NCI-H1436 (cell line): Measurements from ENCODE around the gene JAM3.
A peak's percentile ranks its signal among the peaks of the same experiment; 100 is the strongest.

ENCODE experiments used
- DNase-seq: peaks from one replicate; lab custom pipeline; 2025; lab: John Stamatoyannopoulos, UW

The JAM3 gene

GRCh38 chr11:134039726-134040385 lies 29.0 kb upstream of the JAM3 start:
- DNase-seq = no peak

DNA sequence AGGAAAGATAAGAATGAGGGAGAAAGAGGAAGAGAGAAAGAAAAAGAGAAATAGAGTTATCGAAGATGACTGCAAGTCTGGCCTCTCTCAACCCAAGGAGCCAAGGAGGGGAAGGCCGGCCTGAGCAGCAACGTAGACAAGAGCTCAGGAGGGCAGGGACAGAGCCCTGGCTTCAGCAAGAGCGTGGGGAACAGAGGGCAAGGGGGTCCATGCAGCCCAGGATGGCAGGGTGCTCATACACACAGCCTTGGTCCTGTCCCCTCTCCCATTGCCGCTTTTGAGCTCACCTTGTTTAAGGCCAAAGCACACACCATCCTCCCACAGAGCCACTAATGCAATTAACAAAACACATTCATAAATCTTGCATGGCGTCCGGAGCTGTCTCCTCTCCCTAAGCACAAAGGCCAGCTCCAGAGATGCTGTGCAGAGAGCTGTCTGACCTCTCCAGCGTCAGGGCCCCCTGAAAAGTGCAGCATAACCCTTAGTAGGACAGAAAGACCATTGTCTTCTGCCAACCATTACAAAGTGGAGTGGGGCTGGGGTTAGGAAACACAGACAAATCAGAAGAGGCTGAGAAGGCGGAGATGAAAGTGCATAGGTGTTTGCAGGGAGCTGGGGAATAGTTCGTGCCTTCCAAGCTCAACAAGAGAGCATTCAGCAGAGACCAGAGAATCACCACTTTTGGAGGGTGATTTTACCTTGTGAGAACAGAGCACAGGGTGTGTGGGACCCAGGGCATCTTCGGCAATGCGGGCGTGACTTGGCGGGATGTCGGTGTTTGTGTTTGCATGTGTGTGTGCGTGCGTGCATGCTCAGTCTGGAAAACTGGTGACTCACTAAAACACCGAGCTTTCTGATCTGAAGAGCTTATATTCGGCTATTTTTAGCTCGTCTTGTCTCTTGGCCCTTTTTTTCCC lies 28.2 kb upstream of the JAM3 start:
- DNase-seq = no peak

- no peak for DNase-seq
Observed at GRCh38 chr11:134041349-134041748, 27.5 kb upstream of the JAM3 start.

DNA sequence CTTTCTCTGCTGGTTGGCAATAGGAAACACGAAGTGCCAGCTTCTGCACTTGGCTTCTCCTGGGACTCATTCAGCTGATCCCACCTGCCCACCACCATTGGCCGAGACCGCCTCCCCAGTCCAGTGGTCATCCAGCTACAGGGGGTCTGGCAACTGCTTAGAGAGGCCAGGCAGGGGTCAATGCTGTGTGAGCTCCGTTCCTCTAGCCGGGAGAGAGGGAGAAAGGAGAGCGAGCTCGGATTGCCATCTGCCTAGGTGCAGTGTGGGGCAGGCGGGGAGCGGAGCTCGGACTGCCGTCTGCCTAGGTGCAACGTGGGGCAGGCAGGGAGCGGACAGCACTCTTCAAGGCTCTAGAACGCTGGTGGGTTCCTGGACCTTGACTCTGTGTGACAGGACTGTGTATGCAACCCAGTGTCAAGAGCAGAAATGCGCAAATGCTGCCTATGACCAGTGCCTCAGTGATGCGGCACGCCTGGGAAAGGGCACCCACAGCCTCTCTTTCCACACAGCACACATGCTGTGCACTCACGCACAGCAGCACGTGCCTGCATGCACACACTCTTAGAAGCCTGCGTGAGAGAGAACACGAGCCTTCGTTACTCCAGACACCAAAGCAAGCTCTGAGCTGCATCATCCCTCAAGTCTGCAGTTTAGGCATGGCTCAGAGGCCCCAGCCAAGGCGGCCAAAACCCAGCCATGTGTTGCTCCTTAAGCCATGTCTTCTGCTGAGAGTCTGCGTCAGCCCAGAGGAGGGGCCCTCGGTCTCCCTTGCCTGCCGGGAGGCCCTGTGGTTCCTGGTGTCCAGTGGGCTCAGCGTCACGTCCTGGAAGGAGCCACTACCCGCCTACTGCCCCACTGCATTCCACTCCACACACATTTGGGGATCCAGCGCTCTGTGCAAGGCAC lies 26.8 kb upstream of the JAM3 start:
- DNase-seq = no peak

DNA sequence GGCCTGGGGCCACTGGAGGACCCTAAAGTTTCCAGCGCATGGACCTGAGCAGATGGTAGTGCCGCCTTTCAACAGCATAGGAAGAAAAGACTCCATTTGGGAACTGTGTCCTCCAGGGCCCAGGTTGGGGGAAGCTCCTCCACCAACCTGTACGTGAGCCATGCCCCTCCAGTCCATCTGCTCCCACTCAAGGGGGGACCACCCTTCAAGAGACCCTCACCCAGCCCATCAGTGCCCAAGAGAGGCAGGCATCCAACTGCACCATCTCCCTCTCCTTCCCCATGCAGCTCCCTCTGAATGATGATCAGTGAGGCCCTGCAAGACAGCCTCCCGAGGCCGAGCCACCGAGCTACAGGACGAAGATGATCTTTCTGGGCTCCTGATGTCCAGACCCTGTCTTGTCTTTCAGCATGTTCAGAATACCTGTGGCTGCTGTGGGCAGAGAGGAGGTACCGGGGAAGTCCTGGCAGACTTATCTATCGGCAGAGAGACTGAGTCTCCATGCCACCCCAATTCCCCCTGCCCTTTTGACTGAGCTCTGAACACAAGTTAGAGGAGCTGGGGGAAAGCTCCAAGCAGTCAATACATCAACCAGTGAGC lies 25.0 kb upstream of the JAM3 start:
- no peak for DNase-seq

GRCh38 chr11:134044514-134045284 lies 24.2 kb upstream of the JAM3 start:
- no peak for DNase-seq

GRCh38 chr11:134045799-134046635 lies 22.9 kb upstream of the JAM3 start:
- peak; percentile 50 for DNase-seq

DNA sequence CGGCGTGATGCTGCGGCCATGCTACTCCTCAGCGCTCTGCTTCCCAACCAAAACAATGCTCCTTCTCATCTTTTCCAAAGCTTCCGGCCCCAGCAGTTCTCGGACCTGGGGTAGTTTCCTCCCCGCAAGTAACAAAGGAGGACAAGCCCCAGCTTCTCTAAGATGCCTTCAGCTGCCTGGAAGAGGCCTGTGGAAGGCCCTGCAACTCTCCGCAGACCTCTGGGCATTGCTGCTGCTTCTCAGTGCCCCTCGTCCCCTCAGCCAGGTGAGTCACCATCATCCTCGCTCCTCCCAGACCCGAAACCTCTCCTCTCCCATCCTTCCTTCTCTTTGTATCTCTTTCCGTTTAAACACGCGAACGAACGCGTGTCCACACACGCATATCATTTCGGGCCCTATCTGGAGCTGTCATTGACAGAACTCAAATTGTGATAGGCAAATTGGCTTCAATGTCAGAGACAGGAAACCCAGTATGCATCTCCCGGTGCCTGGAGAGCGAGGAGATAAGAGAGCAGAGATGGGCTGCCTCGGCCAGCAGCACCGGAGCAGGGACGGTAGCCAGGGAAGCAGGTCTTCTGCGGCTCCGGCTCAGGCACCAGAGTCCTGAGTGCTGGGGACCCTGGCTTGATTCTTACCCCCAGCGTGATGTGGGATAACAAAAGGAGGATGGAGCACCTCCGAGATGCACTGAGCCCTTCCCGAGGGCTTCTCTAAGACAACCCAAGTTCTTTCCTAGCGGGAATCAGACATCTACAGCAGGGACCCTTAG lies 22.0 kb upstream of the JAM3 start:
- DNase-seq = no peak

GRCh38 chr11:134047586-134047999 lies 21.3 kb upstream of the JAM3 start:
- no peak for DNase-seq

- no peak for DNase-seq
Observed at GRCh38 chr11:134048028-134048427, 20.8 kb upstream of the JAM3 start.

DNA sequence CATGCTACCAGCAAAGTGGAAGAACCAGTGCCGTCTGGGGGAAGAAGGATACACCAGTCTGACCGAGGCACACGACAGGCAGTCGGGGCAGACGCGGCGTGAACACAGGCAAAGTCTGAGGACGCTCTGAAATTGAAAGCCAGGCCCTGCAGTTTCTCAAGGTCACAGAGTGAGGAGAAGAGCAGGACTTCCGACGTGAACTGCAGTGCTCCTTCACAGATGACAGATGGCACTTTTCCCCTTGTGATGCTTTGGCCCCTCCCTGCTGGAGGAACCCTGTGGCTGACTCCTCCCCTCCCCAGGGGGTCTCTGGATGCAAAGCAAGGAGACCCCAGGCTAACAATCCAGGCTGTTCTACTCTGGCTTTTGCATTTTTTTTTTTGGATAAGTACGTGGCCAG lies 19.6 kb upstream of the JAM3 start:
- no peak for DNase-seq

DNA sequence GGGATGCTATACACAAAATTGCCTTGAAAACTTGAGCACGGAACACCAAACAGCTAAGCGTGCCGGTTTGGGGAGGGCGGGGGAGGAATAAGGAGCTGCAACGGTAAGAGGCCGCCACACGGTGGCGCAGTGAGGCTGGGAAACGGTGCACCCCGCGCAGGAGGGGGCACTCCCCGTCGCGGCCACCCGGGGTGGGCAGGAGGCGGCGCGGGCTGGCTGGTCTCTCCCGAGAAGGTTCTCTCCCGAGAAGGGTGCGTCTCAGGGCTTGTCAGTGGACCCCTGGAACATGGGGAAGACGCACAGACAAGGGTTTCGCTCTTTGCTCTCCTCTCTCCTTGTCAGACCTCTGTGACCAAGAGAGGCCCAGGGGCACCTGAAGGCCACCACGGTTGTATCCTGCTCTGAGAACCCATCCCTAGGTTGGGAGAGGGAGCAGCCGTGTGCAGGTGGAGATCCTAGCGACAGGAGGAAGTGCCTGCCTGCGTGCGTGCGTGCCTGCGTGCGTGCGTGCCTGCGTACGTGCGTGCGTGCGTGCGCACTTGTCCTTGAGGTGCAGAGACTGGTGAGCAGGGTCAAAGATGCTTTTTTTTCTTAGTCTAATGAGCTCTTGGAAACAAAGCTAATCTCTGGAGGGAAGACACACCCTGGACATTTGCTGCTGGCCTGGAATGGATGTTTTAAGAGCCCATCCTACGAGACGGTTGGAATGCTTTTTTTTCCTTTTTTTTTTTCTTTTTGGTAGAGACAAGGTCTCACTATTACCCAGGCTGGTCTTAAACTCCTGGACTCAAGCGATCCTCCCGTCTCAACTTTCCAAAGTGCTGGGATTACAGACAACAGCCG lies 18.1 kb upstream of the JAM3 start:
- DNase-seq = peak; percentile 88

GRCh38 chr11:134052395-134052987 lies 16.4 kb upstream of the JAM3 start:
- no peak for DNase-seq

GRCh38 chr11:134052988-134053945 lies 15.6 kb upstream of the JAM3 start:
- DNase-seq = no peak

DNA sequence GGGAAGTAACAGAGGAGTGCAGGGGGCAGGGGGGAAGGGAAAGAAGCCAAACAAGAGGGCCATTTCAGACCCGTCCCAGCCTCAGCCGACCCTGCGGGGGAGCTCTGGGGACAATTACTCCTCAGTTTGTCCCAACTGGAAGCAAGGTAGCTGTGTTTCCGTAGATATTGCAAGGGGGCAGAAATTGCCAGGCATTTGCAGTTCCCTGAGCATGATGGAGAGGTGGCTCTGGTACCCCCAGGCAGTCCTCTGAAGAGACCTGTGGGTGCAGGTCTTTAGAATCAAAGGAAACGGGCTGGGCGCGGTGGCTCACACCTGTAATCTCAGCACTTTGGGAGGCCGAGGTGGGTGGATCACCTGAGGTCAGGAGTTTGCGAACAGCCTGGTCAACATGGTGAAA lies 13.8 kb upstream of the JAM3 start:
- no peak for DNase-seq

DNA sequence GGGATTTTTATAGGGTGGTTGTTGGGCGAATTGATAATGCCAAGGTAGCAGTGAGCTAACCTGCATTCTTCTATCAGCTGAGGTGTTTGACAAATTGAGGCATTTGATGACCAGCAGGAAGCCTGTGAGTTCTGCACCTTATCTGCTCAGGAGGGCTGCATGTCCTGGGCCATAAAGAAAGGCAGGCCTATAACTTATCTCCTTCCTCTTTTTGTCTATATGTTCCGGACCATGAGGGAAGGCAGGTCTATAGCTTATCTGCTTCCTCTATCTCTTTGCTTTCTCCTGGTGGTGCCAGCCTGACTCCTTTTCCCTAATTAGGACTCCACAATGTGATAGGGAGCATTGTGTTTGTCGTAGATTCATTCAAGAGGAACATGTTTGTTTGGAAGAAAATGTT lies 8.6 kb upstream of the JAM3 start:
- DNase-seq = no peak
